ENCODE results near the gene GABRG3. TPM values are rescaled to one million over a fixed set of nuclear protein-coding genes. Genes with fewer than 3 reads are reported as not detected.

The GABRG3 gene
- total and polyA plus RNA-seq, 2 donors (not counting 3 experiments of a cell fraction or from before 2014, with no cell fraction given) = not detected

- Histone ChIP-seq H3K9me1 (replicated peaks; ENCODE audit: control insufficient read depth, extremely low read depth, insufficient read depth, low read length) (no peaks in the 10 kb centered on the region), H3K79me2 (ENCODE audit: control insufficient read depth, insufficient read depth, low read length) (no peaks in the 10 kb centered on the region), H3K9ac (replicated peaks; ENCODE audit: extremely low read depth, insufficient read depth, low read length) (no peak overlapping the region), H3K4me3 (replicated peaks in 1 of 3; ENCODE audit: insufficient read depth in 1 of 3, low read depth in 1 of 3, low read length in 3 of 3) (no peak overlapping the region), H3K4me1 (ENCODE audit: control insufficient read depth, extremely low read depth, insufficient read depth, low read length) (no peaks in the 10 kb centered on the region), H2AFZ (ENCODE audit: low read depth, low read length) (no peak overlapping the region), H3K36me3 (ENCODE audit: control insufficient read depth in 2 of 2, extremely low read depth in 1 of 2, insufficient read depth in 2 of 2, low read length in 2 of 2) (no peaks in the 10 kb centered on the region), H4K20me1 (replicated peaks; ENCODE audit: control insufficient read depth, extremely low read depth, insufficient read depth, low read length) (no peaks in the 10 kb centered on the region), H3K9me3 (replicated peaks; ENCODE audit: control insufficient read depth, insufficient read depth, low read length) (peaks cover 8% of the 10 kb centered on the region), H3K4me2 (ENCODE audit: insufficient read depth, low read length) (no peak overlapping the region), H3K27me3 (ENCODE audit: control insufficient read depth in 2 of 2, insufficient read depth in 2 of 2, low read length in 2 of 2) (no peaks in the 10 kb centered on the region), H3K27ac (ENCODE audit: insufficient read depth, low read depth, low read length) (no peak overlapping the region)
- no TSS peak for BruUV-seq (replicated peaks)
- FAIRE-seq (no peak), DNase-seq (ENCODE audit: low read depth, low spot score) (no peak)
- ChIA-PET POLR2A (no interaction called here), CTCF (no interaction called here)
- dilution Hi-C loops (cut with MboI; ENCODE audit: extremely low pct_ligation_motif_present, low sequenced_read_pairs) = no loop called here
- intact Hi-C loops (cut with micrococcal nuclease) = no loop called here
- TF ChIP-seq EZH2 (IDR thresholded peaks at IDR 0.05; ENCODE audit: borderline replicate concordance, low read depth, low read length, severe bottlenecking) (no peak), GATA2 (IDR thresholded peaks at IDR 0.05; ENCODE audit: insufficient read depth, insufficient read length, low read depth, low read length) (no peak), POLR2A (IDR thresholded peaks at IDR 0.05; ENCODE audit: low read depth, low read length) (no peak), CTCF (IDR thresholded peaks at IDR 0.05; ENCODE audit: extremely low read depth in 1 of 2, insufficient read depth in 1 of 2, low read depth in 1 of 2, low read length in 2 of 2) (no peak), FOS (IDR thresholded peaks at IDR 0.05; ENCODE audit: borderline replicate concordance, insufficient read depth, low read length) (no peak), MYC (IDR thresholded peaks at IDR 0.05; ENCODE audit: low read depth, low read length) (no peak), JUN (IDR thresholded peaks at IDR 0.05; ENCODE audit: borderline replicate concordance, insufficient read depth, insufficient read length, low read depth) (no peak), POLR2AphosphoS5 (IDR thresholded peaks at IDR 0.05; ENCODE audit: insufficient read depth, low read depth, low read length) (no peak)
- TF ChIP-seq, protein P1, sequence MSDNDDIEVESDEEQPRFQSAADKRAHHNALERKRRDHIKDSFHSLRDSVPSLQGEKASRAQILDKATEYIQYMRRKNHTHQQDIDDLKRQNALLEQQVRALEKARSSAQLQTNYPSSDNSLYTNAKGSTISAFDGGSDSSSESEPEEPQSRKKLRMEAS (IDR thresholded peaks at IDR 0.05; ENCODE audit: insufficient read depth, insufficient read length) = no peak
Measured at GRCh38 chr15:26934848-26935247, 36.1 kb upstream of the GABRG3 start.

Data from endothelial cell of umbilical vein (primary cell).